Measurements from ENCODE around the gene KRT20. TPM values are rescaled to one million over a fixed set of nuclear protein-coding genes. Genes with fewer than 3 reads are reported as not detected.

The KRT20 gene
- total RNA-seq, 1 donor from 2014 or later, result 0.40 TPM

DNA sequence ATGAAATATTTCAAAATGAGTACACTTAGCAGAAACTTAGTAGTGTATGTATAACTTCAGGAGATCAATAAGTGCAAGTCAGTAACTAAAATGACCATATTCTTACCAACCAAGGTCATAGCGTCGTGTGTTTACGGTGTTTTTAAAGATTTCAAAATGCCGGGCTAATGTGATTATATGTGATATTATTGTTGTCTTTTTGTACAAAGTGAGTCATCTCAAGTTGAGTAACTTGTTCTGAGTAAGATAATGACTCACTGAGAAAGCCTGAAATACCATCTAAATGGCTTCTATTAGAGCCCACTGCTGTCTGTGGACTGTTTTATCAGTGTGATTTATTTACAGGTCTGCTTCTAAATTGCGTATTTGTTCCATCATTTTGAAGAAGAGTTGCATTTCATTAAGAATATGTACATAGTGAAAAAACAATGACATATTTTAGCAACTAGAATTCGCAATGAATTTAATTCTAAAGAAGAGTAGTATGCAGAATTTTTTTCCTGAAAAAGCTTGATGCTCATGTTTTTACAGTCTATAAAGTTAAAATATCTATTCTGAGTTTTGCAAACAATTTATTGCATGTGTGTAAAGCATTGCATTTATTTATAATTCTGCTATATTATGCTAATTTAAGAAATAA lies 30.7 kb downstream of the KRT20 start:
- ATAC-seq (no peak), DNase-seq (ENCODE audit: low spot score) (no peak)

DNA sequence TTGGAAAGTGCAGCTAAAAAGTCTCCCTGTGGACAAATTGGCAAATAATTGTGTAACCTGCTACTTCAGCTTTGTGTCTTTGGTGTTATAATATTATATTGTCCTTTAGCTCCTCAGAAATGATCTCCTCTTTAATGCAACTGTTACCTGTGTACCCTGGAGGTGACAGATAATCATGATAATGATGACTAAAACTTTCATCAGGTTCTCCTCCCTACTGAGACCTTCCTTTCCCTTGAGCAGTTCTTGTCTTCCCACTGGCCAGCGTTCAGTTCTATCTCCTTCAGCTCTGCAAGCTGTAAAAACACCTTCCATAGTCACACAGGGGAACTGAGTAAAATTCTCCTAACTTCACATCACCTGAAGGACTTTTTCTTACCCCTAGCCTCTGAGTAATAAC lies 32.7 kb downstream of the KRT20 start:
- DNase-seq (ENCODE audit: low spot score), result no peak
- no peak for ATAC-seq

DNA sequence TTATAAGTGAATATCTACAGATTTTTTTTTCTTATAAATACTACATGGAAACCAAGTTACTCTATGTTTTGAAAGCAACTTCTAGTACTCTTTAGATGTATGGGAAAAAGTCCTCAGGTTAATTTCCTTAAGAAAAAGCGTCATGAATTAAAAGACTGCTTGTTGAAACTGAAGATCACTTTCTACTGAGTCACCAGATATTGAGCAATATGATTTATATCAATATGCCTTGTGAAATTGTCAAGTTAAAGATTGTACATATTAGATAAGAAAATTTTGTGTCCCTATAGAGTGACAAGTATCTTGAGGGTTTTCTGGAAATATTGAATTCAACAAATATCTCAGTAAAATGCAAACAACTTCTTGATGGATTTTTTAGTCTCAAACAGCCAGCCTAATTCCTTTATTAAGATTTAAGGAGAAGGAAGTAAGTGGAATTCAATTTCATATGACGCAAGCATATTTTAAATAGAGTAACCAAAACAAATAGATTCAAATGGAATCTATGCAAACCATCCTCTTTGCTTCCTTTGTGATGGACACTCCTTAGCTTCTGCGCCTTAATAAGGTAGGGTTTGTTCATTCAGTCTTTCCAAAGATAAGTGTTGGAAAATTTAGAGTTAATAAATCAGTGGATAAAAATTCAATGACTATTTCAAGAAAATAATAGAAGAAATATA lies 34.6 kb downstream of the KRT20 start:
- DNase-seq (ENCODE audit: low spot score) (no peak), ATAC-seq (no peak)

DNA sequence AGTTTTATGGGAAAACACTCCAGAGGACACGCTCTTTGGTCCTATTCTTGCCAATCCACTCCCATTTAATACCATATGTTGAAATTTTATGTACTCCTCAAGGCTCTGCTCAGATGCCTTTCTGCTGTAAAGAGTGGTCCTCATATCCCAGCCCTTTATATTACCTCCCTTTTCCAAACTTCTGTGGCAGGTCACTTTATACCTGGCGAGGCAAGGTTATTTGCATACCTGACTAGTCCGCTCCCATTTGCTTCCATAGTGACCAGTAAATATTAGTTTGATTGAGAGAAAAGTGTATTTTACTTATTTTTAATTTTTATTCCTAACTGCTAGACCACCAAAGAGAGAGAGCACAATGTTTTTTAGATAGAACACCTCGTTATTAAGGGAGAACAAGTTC lies 35.3 kb downstream of the KRT20 start:
- ATAC-seq, result no peak
- DNase-seq (ENCODE audit: low spot score), result no peak

DNA sequence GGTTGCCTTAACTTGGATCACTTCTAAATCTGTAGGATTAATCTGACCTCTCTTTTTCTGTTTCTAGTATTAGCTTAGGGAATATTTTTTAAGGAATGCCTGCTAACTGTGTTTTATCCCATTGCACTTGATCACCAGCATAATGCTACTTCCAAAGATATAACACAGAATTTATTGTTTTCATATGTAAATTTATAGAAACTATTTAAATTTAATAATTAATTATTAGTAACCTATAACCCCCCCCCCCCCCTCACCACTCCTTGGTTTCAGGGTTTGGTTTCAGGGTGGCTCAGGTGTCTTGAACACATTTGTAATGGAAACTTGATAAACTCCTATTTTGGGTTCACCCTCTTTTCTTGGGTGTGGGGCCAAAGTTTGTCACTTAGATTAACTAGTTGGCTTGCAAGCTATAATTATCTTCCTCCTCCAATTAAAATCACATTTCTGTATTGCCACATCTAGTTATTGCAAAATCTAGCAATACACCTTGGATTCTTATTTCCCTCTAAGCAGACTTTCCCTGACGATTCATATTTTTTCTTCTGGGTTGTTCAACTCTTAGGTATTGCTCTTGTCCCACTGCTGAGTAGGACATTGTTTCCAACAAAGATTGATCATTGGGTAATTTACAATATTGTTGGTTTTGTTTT lies 36.3 kb downstream of the KRT20 start:
- DNase-seq (ENCODE audit: low spot score) (no peak), ATAC-seq (no peak)

DNA sequence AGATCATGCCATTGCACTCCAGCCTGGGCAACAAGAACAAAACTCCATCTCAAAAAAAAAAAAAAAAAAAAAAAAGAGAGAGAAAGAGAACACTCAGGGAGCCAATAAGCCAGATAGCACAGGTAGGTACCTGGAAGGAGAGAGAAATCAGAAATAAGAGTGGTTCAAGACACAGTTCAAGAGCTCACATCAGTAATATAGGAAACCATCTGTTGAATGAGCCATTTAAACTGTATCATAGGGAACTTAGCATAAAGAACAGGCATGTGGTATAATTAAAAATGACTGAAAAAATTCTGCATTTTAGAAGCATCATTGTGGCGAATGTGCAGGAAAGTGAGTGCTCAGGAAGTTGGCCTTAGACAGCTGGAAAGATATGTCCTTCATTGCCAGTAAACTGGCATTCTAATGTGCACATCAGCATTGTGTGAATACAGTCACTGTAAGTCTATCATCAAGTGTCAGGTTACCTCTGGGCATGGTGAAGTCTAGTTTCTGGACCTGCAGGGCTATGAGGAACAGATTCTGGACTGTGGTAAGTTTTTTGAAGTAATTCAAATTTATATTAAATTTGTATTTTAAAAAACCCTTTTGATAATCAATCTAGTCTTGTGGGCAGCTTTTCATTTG lies 38.4 kb downstream of the KRT20 start:
- ATAC-seq (no peak), DNase-seq (ENCODE audit: low spot score) (no peak)

DNA sequence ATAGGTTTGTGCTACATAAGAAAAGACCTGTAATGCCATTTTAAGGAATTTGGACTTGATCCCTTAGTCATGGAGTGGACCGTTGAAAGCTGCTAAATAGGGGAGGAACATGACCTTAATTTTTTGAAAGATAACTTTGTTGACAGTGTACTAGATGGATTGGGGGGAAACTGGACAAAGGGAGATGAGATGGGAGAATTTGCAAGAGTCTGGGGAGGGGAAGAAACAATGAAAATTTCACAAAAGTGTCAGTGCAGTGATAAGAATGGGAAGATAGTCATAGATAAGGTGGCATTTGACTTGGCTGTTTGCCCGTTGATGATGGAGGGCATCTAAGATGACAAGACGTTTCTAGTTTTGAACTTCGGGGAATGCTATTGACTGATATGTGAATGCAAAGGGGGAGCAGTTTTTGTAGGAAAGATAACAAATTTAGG lies 40.4 kb downstream of the KRT20 start:
- DNase-seq (ENCODE audit: low spot score) (no peak), ATAC-seq (no peak)

DNA sequence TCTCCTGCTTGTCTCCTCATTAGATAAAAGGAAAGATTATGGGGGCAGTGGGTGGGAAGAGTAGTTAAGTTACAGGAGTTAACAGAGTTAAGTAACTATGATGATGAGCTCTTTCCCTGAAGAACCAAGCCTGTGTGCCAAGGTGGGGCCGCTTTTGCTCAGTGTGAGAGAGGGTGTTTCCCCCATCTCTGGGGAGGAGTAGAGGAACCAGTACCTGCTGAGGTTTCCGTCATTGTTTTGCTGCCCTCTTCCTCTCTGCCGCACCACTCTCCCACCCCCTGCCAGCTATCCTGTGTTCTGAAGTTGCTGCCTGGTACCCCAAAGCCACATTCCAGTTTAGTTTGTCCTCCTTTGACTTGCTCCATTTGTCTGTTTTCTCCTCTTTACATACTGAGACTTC lies 41.8 kb downstream of the KRT20 start:
- ATAC-seq (no peak), DNase-seq (ENCODE audit: low spot score) (no peak)

DNA sequence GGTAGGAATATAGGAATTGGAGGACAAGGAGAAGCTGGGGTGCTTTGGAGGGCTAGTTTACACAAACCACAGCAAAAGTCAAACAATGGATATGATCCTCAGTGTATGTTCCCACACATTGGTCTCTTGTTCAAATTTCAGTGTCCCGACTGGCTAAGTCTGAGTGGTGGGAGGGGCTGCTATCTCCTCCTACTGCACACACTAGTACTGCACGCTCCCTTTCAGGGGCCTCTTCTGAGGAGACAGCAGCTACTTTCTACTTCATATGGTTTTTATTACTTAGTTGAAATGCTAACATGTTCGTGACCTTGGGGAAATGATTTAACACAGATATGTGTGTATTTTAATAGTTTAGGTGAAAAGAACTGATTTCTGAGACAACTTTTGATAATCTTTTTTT lies 43.8 kb downstream of the KRT20 start:
- no peak for DNase-seq (ENCODE audit: low spot score)
- no peak for ATAC-seq

DNA sequence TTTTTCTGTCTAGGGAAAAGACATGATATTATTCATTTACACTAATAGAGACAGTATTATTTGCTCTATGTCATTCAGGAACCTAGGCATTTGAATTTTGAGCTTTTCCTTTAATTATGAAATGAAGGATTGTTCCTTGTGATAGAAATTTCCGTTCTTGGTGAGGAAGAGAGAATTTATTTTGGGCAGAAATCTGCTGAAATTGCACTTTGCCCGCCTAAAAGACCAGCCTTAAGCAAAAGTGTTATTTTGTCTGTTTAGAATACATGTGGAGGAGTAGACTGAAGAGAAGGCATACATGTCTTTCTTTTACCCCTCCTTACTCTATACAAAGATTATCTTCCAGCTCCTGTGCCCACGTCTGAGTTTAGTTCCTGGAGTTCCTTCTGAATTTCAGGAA lies 45.8 kb downstream of the KRT20 start:
- no peak for DNase-seq (ENCODE audit: low spot score)
- ATAC-seq, result no peak

DNA sequence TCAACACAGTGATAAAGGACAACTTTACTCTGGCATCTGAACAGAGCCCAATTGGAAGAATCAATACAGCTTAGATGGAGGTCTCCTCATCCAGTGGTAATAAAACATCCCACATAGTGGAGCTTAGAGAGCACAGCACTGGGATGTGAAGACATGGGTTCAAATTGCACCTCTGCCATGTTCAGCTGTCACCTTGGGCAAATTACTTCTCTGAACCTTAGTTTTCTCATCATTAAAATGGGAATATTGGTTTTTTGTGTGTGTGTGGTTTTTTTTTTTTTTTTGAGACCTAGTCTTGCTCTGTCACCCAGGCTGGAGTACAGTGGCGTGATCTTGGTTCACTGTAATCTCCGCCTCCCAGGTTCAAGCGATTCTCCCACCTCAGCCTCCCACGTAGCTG lies 49.0 kb downstream of the KRT20 start:
- ATAC-seq (no peak), DNase-seq (ENCODE audit: low spot score) (no peak)

DNA sequence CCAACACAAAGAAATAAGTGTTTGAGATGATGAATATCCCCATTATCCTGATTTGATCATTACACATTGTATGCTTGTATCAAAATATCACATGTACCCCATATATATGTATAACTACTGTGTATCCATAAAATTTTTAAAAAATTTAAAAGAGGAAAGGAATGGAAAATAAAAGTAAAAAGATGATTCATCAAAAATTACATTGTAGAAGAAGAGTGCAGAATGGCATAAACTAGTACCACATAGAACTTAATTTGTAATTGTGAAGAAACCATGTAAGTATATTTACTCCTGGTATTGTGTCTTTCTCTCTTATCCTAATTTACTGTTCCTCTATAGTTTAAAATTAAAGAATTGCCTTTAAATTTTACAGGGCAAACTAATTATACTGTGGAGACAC lies 51.2 kb downstream of the KRT20 start:
- DNase-seq (ENCODE audit: low spot score) (no peak), ATAC-seq (no peak)

DNA sequence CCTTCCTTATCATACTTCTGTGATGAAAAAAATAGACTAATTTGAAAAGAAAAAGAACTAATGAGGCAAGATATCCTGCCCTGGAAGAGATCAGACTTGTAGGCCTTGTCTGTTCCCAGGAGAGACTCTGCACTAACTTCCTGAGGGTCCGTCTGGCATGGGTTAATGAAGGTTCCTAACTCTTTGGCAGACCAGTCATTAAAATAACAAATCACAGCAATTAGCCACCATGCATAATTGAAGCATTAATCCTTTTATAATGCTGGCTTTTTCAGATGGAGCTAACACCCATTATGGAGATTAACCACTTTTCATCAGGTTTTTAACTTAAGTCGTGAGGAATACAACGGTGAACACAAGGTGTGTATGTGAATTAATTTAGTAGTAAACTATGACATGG lies 52.2 kb downstream of the KRT20 start:
- no peak for DNase-seq (ENCODE audit: low spot score)

DNA sequence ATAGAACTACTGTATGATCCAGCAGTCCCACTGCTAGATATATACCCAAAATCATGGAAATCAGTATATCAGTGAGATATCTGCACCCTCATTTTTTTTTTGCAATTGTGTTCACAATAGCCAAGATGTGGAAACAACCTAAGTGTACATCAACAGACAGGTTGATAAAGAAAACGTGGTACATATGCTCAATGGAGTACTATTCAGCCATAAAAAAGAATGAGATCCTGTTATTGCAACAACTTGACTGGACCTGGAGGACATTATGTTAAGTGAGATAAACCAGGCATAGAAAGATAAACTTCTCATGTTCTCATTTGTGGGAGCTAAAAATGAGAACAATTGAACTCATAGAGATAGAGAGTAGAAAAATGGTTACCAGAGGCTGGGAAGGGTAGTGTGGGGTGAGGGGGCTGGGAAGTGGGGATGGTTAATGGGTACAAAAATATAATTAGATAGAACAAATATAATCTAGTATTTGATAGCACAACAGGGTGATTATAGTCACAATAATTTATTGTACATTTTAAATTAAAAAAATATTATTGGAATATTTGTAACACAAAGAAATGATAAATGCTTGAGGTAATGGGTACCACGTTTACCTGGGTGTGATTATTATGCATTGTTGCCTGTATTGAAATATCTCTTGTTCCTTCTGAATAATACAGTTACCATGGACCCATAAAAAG lies 54.8 kb downstream of the KRT20 start:
- DNase-seq (ENCODE audit: low spot score) (no peak), ATAC-seq (no peak)

More for the DNA sequence above, 52.2 kb downstream of the KRT20 start:
- no peak for ATAC-seq

DNA sequence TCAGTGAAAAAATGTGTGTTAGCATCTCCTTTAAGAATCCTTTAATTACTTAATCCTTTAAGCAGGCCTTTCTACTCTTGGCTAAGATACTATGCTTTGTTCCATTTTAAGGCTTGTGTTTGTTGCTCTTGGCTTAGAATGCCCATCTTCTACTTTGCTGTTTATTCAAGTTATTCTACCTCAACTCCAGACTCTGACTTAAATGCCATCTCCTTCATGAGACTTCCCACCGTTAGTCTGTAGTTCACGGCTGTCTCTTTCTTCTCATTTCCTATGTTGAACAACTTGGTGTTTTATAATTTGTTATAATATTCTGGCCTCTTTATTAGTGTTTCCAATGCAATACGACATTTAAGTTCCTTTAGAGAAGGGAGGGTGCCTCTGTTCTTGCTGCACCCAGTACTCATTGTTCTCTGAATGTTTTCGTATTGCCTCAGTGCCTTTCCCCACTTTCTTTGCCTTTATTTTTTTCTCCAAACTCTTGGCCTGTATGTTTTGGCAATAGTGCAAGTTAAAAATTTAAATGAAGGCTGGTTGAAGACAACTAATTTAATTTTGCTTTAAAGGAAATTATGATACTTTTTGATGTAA lies 56.5 kb downstream of the KRT20 start:
- no peak for DNase-seq (ENCODE audit: low spot score)
- no peak for ATAC-seq

DNA sequence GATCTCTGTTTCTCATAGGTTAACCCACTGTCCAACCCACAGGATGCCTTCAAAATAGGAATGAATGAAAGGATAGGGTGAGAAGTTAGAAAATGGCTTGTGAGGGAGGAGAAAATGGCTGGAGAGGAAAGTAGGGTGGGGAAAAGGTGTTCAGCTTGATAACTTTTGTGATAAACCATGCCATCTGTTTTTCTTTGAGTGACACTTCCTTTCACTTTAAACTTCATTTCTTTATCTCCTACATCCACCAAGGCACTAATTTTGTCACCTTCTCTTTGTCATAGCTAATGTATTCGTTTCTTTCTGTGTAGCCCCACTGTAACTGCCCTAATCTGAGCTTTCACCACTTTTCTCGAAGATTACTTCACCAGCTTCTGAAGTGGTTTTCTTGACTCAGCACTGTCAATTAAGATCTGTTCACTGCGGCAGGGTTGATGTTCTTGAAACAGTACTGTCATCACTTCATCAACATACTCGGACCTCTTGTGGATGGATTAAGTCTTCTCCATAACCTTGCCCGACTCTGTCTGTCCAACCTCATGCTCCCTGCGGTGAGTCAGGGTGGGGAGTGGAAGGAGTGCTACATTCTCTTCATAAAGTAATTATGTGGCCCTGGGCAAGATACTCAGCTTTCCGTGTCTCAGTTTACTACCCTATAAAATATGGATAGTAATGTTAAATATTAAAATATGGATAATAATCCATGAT lies 57.1 kb downstream of the KRT20 start:
- DNase-seq (ENCODE audit: low spot score) (no peak), ATAC-seq (no peak)
